Amniotic epithelial cell (primary cell): ENCODE measurements around the gene CACNA1C.
"Not testable (repeated sequence)": the region's sequence is repeated elsewhere in the genome, so short reads cannot be mapped to it uniquely, and the experiment has no call there.

ENCODE experiments used
- DNase-seq: peaks from one replicate; pipeline ENCODE4 v3.0.0-alpha.2; 2010; ENCODE audit warnings: low read depth

CACNA1C gene

GRCh38 chr12:2690348-2691005, 637.7 kb downstream of the CACNA1C start:
- DNase-seq: no peak

GRCh38 chr12:2691006-2691344, 638.2 kb downstream of the CACNA1C start:
- DNase-seq: peak; percentile 5

GRCh38 chr12:2691345-2692071, 638.7 kb downstream of the CACNA1C start:
- DNase-seq: no peak

GRCh38 chr12:2692080-2692479, 639.3 kb downstream of the CACNA1C start:
- no peak for DNase-seq

GRCh38 chr12:2693244-2693860, 640.6 kb downstream of the CACNA1C start:
- no peak for DNase-seq

- no peak for DNase-seq
Observed at GRCh38 chr12:2693980-2694610, 641.3 kb downstream of the CACNA1C start.

GRCh38 chr12:2696136-2696535, 643.3 kb downstream of the CACNA1C start:
- DNase-seq: no peak

- DNase-seq: no peak
Observed at GRCh38 chr12:2697057-2697800, 644.4 kb downstream of the CACNA1C start.

GRCh38 chr12:2698566-2698965, 645.8 kb downstream of the CACNA1C start:
- DNase-seq: no peak

- DNase-seq: no peak
Observed at GRCh38 chr12:2710701-2711100, 657.9 kb downstream of the CACNA1C start.

GRCh38 chr12:2719392-2719791, 666.6 kb downstream of the CACNA1C start:
- DNase-seq: peak; percentile 2

GRCh38 chr12:2722806-2723205, 670.0 kb downstream of the CACNA1C start:
- DNase-seq: peak; percentile 22

- no peak for DNase-seq
Observed at GRCh38 chr12:2732290-2732689, 679.5 kb downstream of the CACNA1C start.

GRCh38 chr12:2733493-2734355, 680.9 kb downstream of the CACNA1C start:
- no peak for DNase-seq

GRCh38 chr12:2735432-2735831, 682.6 kb downstream of the CACNA1C start:
- DNase-seq: no peak

- DNase-seq: no peak
Observed at GRCh38 chr12:2737656-2738241, 685.0 kb downstream of the CACNA1C start.

GRCh38 chr12:2739069-2739468, 686.3 kb downstream of the CACNA1C start:
- no peak for DNase-seq

- DNase-seq: peak; percentile 15
Observed at GRCh38 chr12:2739832-2740641, 687.2 kb downstream of the CACNA1C start.

- DNase-seq: not testable (repeated sequence)
Observed at GRCh38 chr12:2742037-2742436, 689.2 kb downstream of the CACNA1C start.

GRCh38 chr12:2743478-2743877, 690.7 kb downstream of the CACNA1C start:
- no peak for DNase-seq
